Ovary (tissue), 3 donors: ENCODE results near the gene KRT2.

Experiments used
- EP300 ChIP-seq: sonication (generic); formaldehyde crosslinking; IDR thresholded peaks from one replicate; pipeline ENCODE4 v1.6.1; 2017; ENCODE audit warnings: antibody characterized with exemption
- POLR2A ChIP-seq: fragments of 450-650 bp; IDR thresholded peaks from one replicate; pipeline ENCODE4 v1.6.1; 2017; ENCODE audit warnings: antibody characterized with exemption, mild to moderate bottlenecking, moderate library complexity
- TF ChIP-seq, protein P1 (sequence below), 3 donors: fragments of 450-650 bp in 2 of 3; fragments of 200-600 bp in 1 of 3; IDR thresholded peaks; one replicate each; pipeline versions ENCODE4 v1.5.1 to v1.8.0; 2016 to 2022; ENCODE audit warnings: antibody characterized with exemption in 3 of 3, mild to moderate bottlenecking in 1 of 3
- donor health status: DM: no; HTN: no; CAD: no.

DNA sequence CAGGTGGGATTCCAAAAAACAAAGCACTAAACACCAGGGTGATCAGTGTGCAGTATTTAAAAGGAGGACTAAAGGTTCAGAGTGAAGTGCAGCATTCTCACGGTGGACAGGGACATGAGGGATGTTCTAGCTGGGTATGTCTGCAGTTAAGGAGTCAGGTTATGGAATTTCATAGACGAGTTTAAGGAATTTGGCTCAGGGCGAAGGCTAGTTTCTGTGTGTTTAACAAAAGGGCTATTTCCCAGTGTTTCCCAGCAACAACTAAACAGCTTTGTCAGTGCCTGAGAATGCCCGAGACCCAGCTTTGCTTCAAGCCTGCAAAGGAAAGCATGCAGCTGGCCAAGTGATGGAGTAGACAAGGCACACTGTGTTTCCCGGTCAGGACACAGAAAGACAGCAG, 21.2 kb upstream of the KRT2 start:
- TF ChIP-seq POLR2A (no peak), EP300 (no peak)
- TF ChIP-seq, protein P1, sequence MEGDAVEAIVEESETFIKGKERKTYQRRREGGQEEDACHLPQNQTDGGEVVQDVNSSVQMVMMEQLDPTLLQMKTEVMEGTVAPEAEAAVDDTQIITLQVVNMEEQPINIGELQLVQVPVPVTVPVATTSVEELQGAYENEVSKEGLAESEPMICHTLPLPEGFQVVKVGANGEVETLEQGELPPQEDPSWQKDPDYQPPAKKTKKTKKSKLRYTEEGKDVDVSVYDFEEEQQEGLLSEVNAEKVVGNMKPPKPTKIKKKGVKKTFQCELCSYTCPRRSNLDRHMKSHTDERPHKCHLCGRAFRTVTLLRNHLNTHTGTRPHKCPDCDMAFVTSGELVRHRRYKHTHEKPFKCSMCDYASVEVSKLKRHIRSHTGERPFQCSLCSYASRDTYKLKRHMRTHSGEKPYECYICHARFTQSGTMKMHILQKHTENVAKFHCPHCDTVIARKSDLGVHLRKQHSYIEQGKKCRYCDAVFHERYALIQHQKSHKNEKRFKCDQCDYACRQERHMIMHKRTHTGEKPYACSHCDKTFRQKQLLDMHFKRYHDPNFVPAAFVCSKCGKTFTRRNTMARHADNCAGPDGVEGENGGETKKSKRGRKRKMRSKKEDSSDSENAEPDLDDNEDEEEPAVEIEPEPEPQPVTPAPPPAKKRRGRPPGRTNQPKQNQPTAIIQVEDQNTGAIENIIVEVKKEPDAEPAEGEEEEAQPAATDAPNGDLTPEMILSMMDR (IDR thresholded peaks at IDR 0.05) = no peak
